Lower lobe of right lung (tissue), 2 donors: ENCODE results near the gene HMGA1. TPM values are rescaled to one million over a fixed set of nuclear protein-coding genes. Genes with fewer than 3 reads are reported as not detected.

Experiments
- ATAC-seq, 2 donors: fragments of 200-7000 bp; cut with Tn5 transposase; one replicate each; pipeline ENCODE4 v1.9.1; 2020 to 2022; ENCODE audit warnings: mild to moderate bottlenecking in 2 of 2, moderate library complexity in 2 of 2
- DNase-seq: peaks from one replicate; pipeline ENCODE4 v3.0.0-alpha.2; 2020
- H3K27ac ChIP-seq: fragments of 200-600 bp; one replicate; pipeline ENCODE4 v1.8.0; 2022
- H3K27me3 ChIP-seq: fragments of 200-600 bp; one replicate; pipeline ENCODE4 v1.8.0; 2022; ENCODE audit warnings: low read depth
- H3K36me3 ChIP-seq: fragments of 200-600 bp; one replicate; pipeline ENCODE4 v1.8.0; 2022; ENCODE audit warnings: mild to moderate bottlenecking
- H3K4me1 ChIP-seq: fragments of 200-600 bp; one replicate; pipeline ENCODE4 v1.8.0; 2022
- H3K4me3 ChIP-seq: fragments of 200-600 bp; one replicate; pipeline ENCODE4 v1.8.0; 2022; ENCODE audit warnings: mild to moderate bottlenecking
- H3K9me3 ChIP-seq: fragments of 200-600 bp; one replicate; pipeline ENCODE4 v1.8.0; 2022
- intact Hi-C: fragments of 100-400 bp; cut with DNase I; formaldehyde crosslinking; loops from one replicate; pipeline ENCODE4 v1.11.0; 2022
- total RNA-seq: library from RNA; stranded (reverse); fragmentation: NEBNext Ultra II Directional; extraction: Animal tissue kit (Norgen Biotek cat#: 25700); gene quantifications from one replicate; pipeline ENCODE4 v1.2.1, GENCODE V29; 2021
- TF ChIP-seq, protein P1 (sequence below): fragments of 200-600 bp; IDR thresholded peaks from one replicate; pipeline ENCODE4 v1.8.0; 2022; ENCODE audit warnings: antibody characterized with exemption, mild to moderate bottlenecking
- donor health status: DM: no; HTN: yes; CAD: no; lungs with severe emphysema.

HMGA1 gene
- total RNA-seq, 1 donor from 2014 or later, result 63.5 TPM

DNA sequence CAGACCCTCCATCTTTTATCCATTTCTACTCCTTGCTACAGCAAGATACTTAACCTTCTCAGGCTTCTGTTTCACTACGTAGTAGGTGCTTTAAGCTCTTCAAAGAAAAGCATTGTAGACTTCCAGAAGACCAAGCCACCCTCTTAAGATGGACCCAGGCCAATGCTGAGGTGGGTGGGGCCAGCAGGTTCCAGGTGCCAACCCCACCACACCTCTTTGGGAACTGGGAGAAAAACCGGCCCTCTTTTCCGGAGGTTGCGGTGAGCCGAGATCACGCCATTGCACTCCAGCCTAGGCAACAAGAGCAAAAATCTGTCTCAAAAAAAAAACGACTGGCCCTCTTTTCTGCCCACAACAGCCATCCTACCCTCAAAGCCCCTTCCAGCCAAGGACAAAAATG, 10.6 kb upstream of the HMGA1 start:
- no peaks in the 10 kb centered on the region for H3K36me3 ChIP-seq

DNA sequence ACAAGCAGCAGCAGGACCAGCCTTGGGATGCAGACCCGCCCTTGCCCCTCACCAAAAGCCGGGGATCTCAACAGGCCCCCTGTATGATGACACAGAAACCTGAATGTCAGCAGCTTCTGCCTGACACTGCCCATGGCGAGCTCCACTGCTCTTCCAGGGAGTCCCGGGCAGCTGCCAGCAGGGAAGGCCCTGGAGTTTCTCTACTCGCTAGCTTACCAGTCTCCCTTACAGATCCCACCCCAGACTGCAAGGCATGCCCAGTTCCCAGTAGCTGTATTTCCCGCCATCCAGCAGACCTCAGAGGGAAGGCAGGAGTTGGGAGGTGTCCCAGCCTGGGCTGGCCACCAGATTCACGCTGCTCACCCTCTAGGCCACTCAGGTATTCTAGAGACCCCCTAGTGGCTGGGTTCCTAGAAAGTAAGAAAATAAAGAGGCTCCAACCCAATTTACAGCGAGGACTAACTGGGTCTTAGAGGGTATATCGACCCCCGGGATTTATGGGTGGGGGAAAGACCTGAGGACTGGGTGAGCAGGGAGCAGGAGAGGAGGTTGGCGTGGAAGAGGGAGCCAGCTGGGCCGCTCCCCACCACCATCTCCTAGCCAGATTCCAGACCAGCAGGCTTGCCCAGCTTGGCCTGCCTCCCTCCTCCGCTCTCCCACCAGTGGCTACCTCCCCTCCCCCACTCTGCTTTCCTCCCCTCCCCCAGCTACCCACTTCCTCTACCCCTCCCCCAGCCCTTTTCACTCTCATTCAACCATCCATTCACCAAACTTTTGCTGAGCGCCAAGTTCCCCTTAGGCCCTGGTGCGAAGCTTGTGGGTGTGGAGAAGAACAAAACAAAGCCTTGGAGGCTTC, 9.7 kb upstream of the HMGA1 start:
- no peaks in the 10 kb centered on the region for H3K27me3 ChIP-seq
- DNase-seq (no peak), ATAC-seq (no peak)
- H3K27ac ChIP-seq, result no peak overlapping the region
- intact Hi-C loops, result no loop called here
- no peaks in the 10 kb centered on the region for H3K9me3 ChIP-seq
- TF ChIP-seq, protein P1, sequence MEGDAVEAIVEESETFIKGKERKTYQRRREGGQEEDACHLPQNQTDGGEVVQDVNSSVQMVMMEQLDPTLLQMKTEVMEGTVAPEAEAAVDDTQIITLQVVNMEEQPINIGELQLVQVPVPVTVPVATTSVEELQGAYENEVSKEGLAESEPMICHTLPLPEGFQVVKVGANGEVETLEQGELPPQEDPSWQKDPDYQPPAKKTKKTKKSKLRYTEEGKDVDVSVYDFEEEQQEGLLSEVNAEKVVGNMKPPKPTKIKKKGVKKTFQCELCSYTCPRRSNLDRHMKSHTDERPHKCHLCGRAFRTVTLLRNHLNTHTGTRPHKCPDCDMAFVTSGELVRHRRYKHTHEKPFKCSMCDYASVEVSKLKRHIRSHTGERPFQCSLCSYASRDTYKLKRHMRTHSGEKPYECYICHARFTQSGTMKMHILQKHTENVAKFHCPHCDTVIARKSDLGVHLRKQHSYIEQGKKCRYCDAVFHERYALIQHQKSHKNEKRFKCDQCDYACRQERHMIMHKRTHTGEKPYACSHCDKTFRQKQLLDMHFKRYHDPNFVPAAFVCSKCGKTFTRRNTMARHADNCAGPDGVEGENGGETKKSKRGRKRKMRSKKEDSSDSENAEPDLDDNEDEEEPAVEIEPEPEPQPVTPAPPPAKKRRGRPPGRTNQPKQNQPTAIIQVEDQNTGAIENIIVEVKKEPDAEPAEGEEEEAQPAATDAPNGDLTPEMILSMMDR, result no peak
- no peak overlapping the region for H3K4me3 ChIP-seq
- H3K36me3 ChIP-seq, result no peaks in the 10 kb centered on the region
- H3K4me1 ChIP-seq, result peaks cover 17% of the 10 kb centered on the region

More for the DNA sequence above, 10.6 kb upstream of the HMGA1 start:
- Histone ChIP-seq H3K9me3 (no peaks in the 10 kb centered on the region), H3K27ac (no peak overlapping the region), H3K4me3 (no peak overlapping the region), H3K27me3 (no peaks in the 10 kb centered on the region), H3K4me1 (peaks cover 17% of the 10 kb centered on the region)
- intact Hi-C loops, result no loop called here
- TF ChIP-seq, protein P1, result no peak
- no peak for DNase-seq
- ATAC-seq, result no peak

DNA sequence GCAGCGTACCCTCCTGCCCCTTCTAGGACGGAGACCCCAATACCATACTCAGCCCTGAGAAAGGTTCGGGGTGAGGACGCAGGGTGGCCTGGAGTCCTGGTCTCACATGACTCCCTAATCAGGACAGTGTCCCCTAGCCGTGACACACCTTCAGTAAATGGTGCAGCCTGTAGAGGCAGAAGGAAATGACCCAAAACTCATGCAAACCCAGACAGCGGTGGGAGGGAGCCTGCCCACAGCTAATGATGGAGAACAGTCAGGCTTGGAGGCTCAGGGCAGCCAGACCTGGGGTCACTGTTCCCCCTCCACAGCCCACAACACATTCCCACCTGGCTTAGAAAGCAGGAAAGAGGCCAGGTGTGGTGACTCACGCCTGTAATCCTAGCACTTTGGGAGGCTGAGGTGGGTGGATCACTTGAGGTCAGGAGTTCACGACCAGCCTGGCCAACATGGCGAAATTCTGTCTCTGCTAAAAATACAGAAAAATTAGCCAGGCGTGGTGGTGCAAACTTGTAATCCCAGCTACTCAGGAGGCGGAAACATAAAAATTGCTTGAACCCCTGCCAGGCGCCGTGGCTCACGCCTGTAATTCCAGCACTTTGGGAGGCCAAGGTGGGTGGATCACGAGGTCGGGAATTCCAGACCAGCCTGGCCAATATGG, 8.8 kb upstream of the HMGA1 start:
- DNase-seq, result no peak
- TF ChIP-seq, protein P1, result no peak
- Histone ChIP-seq H3K9me3 (no peaks in the 10 kb centered on the region), H3K4me1 (peaks cover 17% of the 10 kb centered on the region), H3K27me3 (no peaks in the 10 kb centered on the region), H3K27ac (no peak overlapping the region), H3K4me3 (no peak overlapping the region), H3K36me3 (no peaks in the 10 kb centered on the region)
- ATAC-seq, result no peak
- intact Hi-C loops, result no loop called here

DNA sequence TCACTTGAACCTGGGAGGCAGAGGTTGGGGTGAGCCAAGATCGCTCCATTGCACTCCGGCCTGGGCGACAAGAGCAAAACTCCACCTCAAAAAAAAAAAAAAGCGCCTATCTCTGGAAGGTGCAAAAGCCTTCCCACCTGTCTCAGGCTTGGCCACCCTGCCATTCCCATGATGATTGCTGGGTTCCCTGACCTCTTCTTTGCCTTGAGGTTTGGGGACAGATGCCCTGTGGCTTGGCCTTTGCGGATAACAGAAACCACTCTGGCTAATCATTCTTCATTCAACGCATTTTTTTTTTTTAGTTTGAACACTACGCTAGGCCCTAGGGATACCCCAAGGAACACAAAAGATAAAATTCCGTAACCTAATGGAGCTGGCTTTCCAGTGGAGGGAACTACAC, 6.8 kb upstream of the HMGA1 start:
- Histone ChIP-seq H3K4me3 (no peak overlapping the region), H3K9me3 (no peaks in the 10 kb centered on the region), H3K27me3 (no peaks in the 10 kb centered on the region), H3K4me1 (peaks cover under 1% of the 10 kb centered on the region), H3K36me3 (no peaks in the 10 kb centered on the region), H3K27ac (no peak overlapping the region)
- ATAC-seq, result no peak
- DNase-seq, result no peak
- intact Hi-C loops, result no loop called here
- TF ChIP-seq, protein P1, result no peak

DNA sequence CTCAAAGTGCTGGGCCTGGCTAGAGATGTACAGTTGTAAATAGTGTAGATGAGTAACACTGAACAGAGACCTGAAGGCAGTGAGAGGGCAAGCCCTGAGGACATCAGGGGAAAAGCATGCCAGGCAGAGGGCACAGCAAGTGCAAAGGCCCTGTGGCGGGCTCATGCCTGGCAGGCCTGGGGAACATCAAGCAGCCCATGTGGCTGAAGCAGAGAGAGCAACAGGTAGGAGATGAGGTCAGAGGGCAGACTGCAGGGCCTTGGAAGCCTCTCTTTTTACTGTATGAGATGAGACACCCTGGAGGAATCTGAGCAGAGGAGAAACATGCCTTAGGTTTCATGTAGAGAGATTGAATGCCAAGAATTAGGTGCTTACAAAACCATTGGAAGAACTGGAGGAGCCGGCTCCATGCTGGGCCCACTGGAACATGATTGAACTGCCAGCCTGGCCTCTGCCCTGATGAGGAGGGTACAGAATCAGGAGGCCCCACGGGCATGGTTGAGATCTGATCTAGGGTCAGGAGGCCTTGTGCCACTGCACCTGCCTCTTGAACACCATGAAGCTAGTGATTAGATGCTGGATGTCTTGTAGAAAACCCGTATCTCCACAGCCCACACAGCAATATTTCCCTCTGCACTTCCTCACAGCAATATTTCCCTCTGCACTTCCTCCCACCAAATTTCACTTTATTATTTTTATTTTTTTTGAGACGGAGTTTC, 5.9 kb upstream of the HMGA1 start:
- DNase-seq, result no peak
- Histone ChIP-seq H3K4me3 (no peak overlapping the region), H3K36me3 (no peaks in the 10 kb centered on the region), H3K9me3 (no peaks in the 10 kb centered on the region), H3K4me1 (peaks cover 4% of the 10 kb centered on the region), H3K27ac (no peak overlapping the region), H3K27me3 (no peaks in the 10 kb centered on the region)
- TF ChIP-seq, protein P1, result no peak
- intact Hi-C loops, result no loop called here
- no peak for ATAC-seq
